Neural cell (in vitro differentiated cells): ENCODE data around the gene MBD3L5. TPM values are rescaled to one million over a fixed set of nuclear protein-coding genes. Genes with fewer than 3 reads are reported as not detected.
"Not testable (repeated sequence)": the region's sequence is repeated elsewhere in the genome, so short reads cannot be mapped to it uniquely, and the experiment has no call there.

Experiments
- H2AFZ ChIP-seq: fragments of 200-600, 300-800 bp; sonication (generic), shearing (Covaris generic); 2 replicates; pipeline ENCODE4 v1.6.0; 2014; ENCODE audit warnings: low read depth, mild to moderate bottlenecking, antibody characterized with exemption, low read length, moderate library complexity
- H3F3A ChIP-seq: fragments of 200-600 bp; shearing (Covaris generic); 2 replicates; pipeline ENCODE4 v1.6.1; 2016; ENCODE audit warnings: mild to moderate bottlenecking, moderate library complexity, mixed read lengths, antibody characterized with exemption, low read length; ENCODE audit not compliant: insufficient read depth, poor library complexity, severe bottlenecking
- H3K27ac ChIP-seq: fragments of 200-600, 300-800 bp; sonication (generic), shearing (Covaris generic); 2 replicates; pipeline ENCODE4 v1.5.1; 2014; ENCODE audit warnings: mild to moderate bottlenecking, low read length, moderate library complexity
- H3K27me3 ChIP-seq: fragments of 300-800, 200-600 bp; sonication (generic), shearing (Covaris generic); 2 replicates; pipeline ENCODE4 v1.6.0; 2014; ENCODE audit warnings: mild to moderate bottlenecking, low read depth, low read length, moderate library complexity; ENCODE audit not compliant: insufficient read depth
- H3K36me3 ChIP-seq: fragments of 300-800, 200-600 bp; sonication (generic), shearing (Covaris generic); 2 replicates; pipeline ENCODE4 v1.5.1; 2014; ENCODE audit warnings: mild to moderate bottlenecking, antibody characterized with exemption, low read length, moderate library complexity; ENCODE audit not compliant: insufficient read depth
- H3K4me2 ChIP-seq: fragments of 300-800, 200-600 bp; sonication (generic), shearing (Covaris generic); 2 replicates; pipeline ENCODE4 v1.6.0; 2014; ENCODE audit warnings: mild to moderate bottlenecking, low read length
- H3K4me3 ChIP-seq: fragments of 300-800, 200-600 bp; sonication (generic), shearing (Covaris generic); 2 replicates; pipeline ENCODE4 v1.5.1; 2014; ENCODE audit warnings: mild to moderate bottlenecking, low read length, moderate library complexity
- H3K79me2 ChIP-seq: fragments of 200-600 bp; shearing (Covaris generic); replicated peaks from 2 replicates; pipeline ENCODE4 v1.6.0; 2014; ENCODE audit warnings: mild to moderate bottlenecking, low read length, moderate library complexity; ENCODE audit not compliant: insufficient read depth
- H3K9ac ChIP-seq: fragments of 300-800, 200-600 bp; sonication (generic), shearing (Covaris generic); 2 replicates; pipeline ENCODE4 v1.6.1; 2016; ENCODE audit warnings: mild to moderate bottlenecking, low read length, mixed read lengths
- H3K9me2 ChIP-seq: fragments of 200-600 bp; shearing (Covaris generic); 2 replicates; pipeline ENCODE4 v1.6.1; 2016; ENCODE audit warnings: mild to moderate bottlenecking, low read length, mixed read lengths; ENCODE audit not compliant: insufficient read depth
- H3K9me3 ChIP-seq: fragments of 200-600, 300-800 bp; sonication (generic), shearing (Covaris generic); 2 replicates; pipeline ENCODE4 v1.6.1; 2016; ENCODE audit warnings: mild to moderate bottlenecking, mixed run types, low read length, moderate library complexity, mixed read lengths
- H4K20me1 ChIP-seq: fragments of 200-600 bp; shearing (Covaris generic); 2 replicates; pipeline ENCODE4 v1.6.1; 2016; ENCODE audit warnings: mild to moderate bottlenecking, mixed run types; ENCODE audit not compliant: insufficient read depth
- polyA plus RNA-seq: library from polyadenylated mRNA; depleted of rRNA; stranded (reverse); fragments of >200 nt; gene quantifications from 2 replicates; pipeline ENCODE4 v1.2.3, GENCODE V29; 2014

MBD3L5 gene
- polyA plus RNA-seq, 1 donor from 2014 or later: not detected

DNA sequence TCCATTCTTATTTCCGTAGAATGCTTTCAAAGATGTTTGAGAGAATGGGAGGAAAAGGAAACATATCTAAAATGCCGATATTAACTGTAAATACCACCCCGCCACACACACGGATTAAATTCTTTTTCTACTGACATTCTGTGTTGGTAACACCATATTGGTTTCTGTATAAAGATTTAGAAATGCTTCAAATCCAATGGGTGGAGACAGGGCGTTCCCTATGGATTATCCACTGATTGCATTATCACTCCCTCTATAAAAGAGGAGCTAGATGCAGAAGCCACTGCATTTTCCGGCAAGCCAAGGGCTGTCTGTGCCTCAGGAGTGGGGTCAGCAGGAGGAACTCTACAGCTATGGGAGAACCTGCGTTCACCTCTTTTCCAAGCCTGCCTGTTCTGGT is 18.6 kb downstream of the MBD3L5 start, which contains the start of gene MBD3L2:
TSS of gene MBD3L2 (plus strand) at position 301 of the 400 bp plus-strand sequence. CDS start at position 354, 53 bp downstream.
- H4K20me1 ChIP-seq, H3K9me2 ChIP-seq, H3K79me2 ChIP-seq, H3K27me3 ChIP-seq, H3K4me2 ChIP-seq, H3K27ac ChIP-seq, H3F3A ChIP-seq, H3K9ac ChIP-seq, H3K9me3 ChIP-seq, H3K36me3 ChIP-seq, H2AFZ ChIP-seq, H3K4me3 ChIP-seq: not testable (repeated sequence)

DNA sequence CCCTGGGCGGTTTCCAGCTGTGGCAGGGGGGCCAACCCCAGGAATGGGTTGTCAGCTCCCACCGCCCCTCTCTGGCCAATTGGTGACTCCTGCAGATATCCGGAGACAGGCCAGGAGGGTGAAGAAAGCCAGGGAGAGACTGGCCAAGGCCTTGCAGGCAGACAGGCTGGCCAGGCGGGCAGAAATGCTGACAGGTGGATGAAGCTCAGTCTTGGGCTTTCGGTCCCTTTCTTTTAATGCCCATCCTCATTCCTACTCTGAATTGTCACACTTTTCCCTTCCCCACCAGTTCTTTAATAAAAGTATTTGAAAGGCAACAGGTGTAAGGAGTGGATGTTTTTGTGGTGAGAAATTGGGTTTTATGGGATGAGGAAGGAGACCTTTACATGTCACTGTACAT is 21.0 kb downstream of the MBD3L5 start:
- not testable (repeated sequence) for H4K20me1 ChIP-seq, H3F3A ChIP-seq, H3K9me2 ChIP-seq, H3K4me3 ChIP-seq, H3K27ac ChIP-seq, H3K9ac ChIP-seq, H3K79me2 ChIP-seq, H3K36me3 ChIP-seq, H2AFZ ChIP-seq, H3K27me3 ChIP-seq, H3K4me2 ChIP-seq, H3K9me3 ChIP-seq

DNA sequence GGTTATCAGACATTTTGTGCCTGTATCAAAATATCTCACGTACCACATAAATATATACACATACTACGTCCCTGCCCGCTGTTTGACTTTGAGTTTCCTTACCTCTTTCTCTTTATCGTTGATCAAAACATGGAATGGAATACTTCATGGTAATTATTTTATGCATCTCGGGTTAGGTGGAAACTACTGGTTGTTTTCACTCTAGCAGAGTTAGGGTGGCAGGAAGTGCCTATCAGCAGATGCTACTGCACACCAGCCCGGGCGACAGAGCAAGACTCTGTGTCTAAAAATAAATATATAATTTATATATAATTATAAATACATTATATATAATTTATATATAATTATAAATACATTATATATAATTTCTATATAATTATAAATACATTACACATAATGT is 22.5 kb downstream of the MBD3L5 start:
- H3K27ac ChIP-seq, H3K9ac ChIP-seq, H3K4me3 ChIP-seq, H3K9me3 ChIP-seq, H3K27me3 ChIP-seq, H3K36me3 ChIP-seq, H3K79me2 ChIP-seq, H4K20me1 ChIP-seq, H3K9me2 ChIP-seq, H3K4me2 ChIP-seq, H2AFZ ChIP-seq, H3F3A ChIP-seq: not testable (repeated sequence)

DNA sequence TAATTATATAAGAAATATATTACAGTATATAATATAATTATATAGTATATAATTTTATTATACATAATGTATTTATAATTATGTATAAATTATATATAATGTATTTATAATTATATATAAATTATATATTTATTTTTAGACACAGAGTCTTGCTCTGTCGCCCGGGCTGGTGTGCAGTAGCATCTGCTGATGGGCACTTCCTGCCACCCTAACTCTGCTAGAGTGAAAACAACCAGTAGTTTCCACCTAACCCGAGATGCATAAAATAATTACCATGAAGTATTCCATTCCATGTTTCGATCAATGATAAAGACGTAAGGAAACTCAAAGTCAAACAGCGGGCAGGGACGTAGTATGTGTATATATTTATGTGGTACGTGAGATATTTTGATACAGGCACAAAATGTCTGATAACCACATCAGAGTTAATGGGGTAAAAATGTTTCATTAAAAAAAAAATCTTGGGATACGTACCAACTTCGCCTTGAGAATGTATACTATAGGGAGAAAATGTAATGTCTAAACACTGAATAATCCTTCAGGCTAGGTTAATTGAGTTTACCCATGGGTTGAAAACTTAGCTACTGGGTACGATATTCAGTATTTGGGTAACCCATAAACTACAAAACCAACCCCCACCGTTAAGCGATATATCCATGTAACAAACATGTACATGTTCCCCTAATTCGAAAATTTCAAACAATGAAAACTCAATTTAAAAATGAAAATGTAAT is 24.4 kb downstream of the MBD3L5 start:
- H2AFZ ChIP-seq, H3K9ac ChIP-seq, H3F3A ChIP-seq, H3K4me2 ChIP-seq, H3K36me3 ChIP-seq, H3K4me3 ChIP-seq, H3K27ac ChIP-seq, H4K20me1 ChIP-seq, H3K9me3 ChIP-seq, H3K79me2 ChIP-seq, H3K9me2 ChIP-seq, H3K27me3 ChIP-seq: not testable (repeated sequence)

DNA sequence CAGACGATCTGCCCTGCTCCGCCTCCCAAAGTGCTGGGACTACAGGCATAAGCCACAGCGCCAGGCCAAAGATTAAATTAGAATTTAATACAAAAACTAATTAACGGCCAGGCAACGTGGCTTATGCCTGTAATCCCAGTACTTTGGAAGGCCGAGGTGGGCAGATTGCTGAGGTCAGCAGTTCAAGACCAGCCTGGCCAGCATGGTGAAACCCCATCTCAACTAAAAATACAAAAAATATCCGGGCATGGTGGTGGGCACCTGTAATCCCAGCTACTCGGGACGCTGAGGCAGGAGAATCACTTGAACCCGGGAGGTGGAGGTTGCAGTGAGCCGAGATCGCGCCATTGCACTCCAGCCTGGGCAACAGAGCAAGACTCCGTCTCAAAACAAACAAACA is 25.3 kb downstream of the MBD3L5 start:
- H3K9me2 ChIP-seq, H3K4me2 ChIP-seq, H3K79me2 ChIP-seq, H3K9ac ChIP-seq, H3K36me3 ChIP-seq, H3K9me3 ChIP-seq, H4K20me1 ChIP-seq, H2AFZ ChIP-seq, H3K27ac ChIP-seq, H3K4me3 ChIP-seq, H3F3A ChIP-seq, H3K27me3 ChIP-seq: not testable (repeated sequence)

DNA sequence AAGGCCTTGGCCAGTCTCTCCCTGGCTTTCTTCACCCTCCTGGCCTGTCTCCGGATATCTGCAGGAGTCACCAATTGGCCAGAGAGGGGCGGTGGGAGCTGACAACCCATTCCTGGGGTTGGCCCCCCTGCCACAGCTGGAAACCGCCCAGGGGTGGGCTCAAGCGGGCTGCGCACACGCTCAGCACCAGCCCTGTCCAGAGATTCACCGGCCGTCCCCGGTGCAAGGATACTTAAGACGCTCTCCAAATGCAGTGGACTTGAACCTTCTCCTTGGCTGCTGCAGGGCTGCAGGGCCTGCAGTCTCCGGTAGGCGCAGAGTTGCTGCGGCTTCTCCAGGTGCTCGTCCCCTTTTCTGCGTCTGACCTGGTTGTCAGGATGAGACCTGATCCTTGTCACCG is 26.0 kb downstream of the MBD3L5 start:
- not testable (repeated sequence) for H3K9me2 ChIP-seq, H4K20me1 ChIP-seq, H2AFZ ChIP-seq, H3K4me3 ChIP-seq, H3K27ac ChIP-seq, H3K79me2 ChIP-seq, H3K9ac ChIP-seq, H3K4me2 ChIP-seq, H3F3A ChIP-seq, H3K36me3 ChIP-seq, H3K9me3 ChIP-seq, H3K27me3 ChIP-seq

DNA sequence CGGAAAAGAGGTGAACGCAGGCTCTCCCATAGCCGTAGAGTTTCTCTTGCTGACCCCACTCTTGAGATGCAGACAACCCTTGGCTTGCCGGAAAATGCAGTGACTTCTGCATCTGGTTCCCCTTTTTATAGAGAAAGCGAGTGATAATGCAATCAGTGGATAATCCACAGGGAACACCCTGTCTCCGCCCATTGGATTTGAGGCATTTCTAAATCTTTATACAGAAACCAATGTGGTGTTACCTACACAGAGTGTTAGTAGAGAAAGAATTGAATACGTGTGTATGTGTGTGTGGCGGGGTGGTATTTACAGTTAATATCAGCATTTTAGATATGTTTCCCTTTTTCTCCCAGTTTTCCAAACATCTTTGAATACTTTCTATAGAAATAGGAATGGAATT is 28.2 kb downstream of the MBD3L5 start, which contains the start of gene MBD3L3:
TSS of gene MBD3L3 (minus strand) at position 101 of the 400 bp plus-strand sequence. CDS start at position 30, 71 bp downstream.
- not testable (repeated sequence) for H3K36me3 ChIP-seq, H3K9me3 ChIP-seq, H3K4me3 ChIP-seq, H4K20me1 ChIP-seq, H3K9me2 ChIP-seq, H3K4me2 ChIP-seq, H3K79me2 ChIP-seq, H3K27ac ChIP-seq, H3K27me3 ChIP-seq, H2AFZ ChIP-seq, H3K9ac ChIP-seq, H3F3A ChIP-seq

DNA sequence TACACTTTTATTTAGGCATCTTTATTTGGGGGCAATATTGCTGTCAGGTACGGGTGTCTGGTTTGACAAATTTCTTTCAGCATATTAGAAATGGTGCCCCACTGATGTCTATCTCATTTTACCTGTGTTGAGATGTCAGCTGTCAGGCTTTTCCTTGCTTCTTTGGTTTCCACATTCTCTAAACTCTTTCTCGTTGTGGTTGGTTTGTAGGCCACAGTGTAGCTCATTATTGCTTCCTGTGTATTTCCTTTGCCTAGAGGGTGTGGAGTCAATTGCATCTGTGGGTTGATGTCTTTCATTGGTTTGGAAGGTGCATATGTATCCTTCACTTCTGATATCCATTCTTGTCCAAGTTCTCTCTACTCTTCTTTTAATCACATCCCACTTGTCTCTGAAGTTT is 29.6 kb downstream of the MBD3L5 start:
- not testable (repeated sequence) for H3K79me2 ChIP-seq, H2AFZ ChIP-seq, H4K20me1 ChIP-seq, H3K27ac ChIP-seq, H3K36me3 ChIP-seq, H3K4me2 ChIP-seq, H3F3A ChIP-seq, H3K9me2 ChIP-seq, H3K27me3 ChIP-seq, H3K9me3 ChIP-seq, H3K9ac ChIP-seq, H3K4me3 ChIP-seq
